GM12875 (cell line): ENCODE results near the gene COPZ1.

Experiments used
- H3K4me3 ChIP-seq: one replicate; pipeline ENCODE4 v1.5.1; 2011; ENCODE audit warnings: low read depth, low read length, control low read depth
- TF ChIP-seq, protein P1 (sequence below): IDR thresholded peaks from 2 replicates; pipeline ENCODE4 v1.5.1; 2011; ENCODE audit warnings: low read depth, mild to moderate bottlenecking, control low read depth, inconsistent platforms, low read length, moderate library complexity, borderline replicate concordance; ENCODE audit not compliant: insufficient read depth

The COPZ1 gene

DNA sequence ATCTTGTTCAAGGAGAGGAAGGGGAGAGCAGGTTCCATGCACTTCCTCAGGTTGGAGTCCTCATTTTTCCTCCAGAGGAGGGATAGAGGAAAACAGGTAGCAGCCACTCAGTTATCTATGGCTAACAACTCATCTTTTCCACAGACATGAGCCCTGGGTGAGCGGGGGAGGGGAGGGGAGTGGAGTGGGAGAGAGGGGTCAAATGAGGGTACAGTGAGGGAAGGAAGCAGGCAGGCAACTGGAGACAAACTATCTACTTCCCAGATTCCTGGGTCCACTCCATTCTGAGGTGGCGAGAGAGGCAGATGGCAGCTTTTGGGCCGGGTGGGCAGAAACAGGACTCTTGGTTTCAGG, 62.2 kb downstream of the COPZ1 start:
- no peak overlapping the region for H3K4me3 ChIP-seq
- TF ChIP-seq, protein P1, sequence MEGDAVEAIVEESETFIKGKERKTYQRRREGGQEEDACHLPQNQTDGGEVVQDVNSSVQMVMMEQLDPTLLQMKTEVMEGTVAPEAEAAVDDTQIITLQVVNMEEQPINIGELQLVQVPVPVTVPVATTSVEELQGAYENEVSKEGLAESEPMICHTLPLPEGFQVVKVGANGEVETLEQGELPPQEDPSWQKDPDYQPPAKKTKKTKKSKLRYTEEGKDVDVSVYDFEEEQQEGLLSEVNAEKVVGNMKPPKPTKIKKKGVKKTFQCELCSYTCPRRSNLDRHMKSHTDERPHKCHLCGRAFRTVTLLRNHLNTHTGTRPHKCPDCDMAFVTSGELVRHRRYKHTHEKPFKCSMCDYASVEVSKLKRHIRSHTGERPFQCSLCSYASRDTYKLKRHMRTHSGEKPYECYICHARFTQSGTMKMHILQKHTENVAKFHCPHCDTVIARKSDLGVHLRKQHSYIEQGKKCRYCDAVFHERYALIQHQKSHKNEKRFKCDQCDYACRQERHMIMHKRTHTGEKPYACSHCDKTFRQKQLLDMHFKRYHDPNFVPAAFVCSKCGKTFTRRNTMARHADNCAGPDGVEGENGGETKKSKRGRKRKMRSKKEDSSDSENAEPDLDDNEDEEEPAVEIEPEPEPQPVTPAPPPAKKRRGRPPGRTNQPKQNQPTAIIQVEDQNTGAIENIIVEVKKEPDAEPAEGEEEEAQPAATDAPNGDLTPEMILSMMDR: no peak

- TF ChIP-seq, protein P1: no peak
- no peak overlapping the region for H3K4me3 ChIP-seq
Observed at GRCh38 chr12:54388237-54389133, 63.6 kb downstream of the COPZ1 start.

- TF ChIP-seq, protein P1: no peak
- H3K4me3 ChIP-seq: no peak overlapping the region
Observed at GRCh38 chr12:54389134-54389508, 64.2 kb downstream of the COPZ1 start.

- H3K4me3 ChIP-seq: no peak overlapping the region
Observed at GRCh38 chr12:54389607-54390175, 64.8 kb downstream of the COPZ1 start.

GRCh38 chr12:54390176-54390667, 65.3 kb downstream of the COPZ1 start:
- peak overlapping the region; percentile 65 for H3K4me3 ChIP-seq
- TF ChIP-seq, protein P1: no peak

More at GRCh38 chr12:54389607-54390175, 64.8 kb downstream of the COPZ1 start:
- TF ChIP-seq, protein P1: no peak

GRCh38 chr12:54390668-54391551, 66.0 kb downstream of the COPZ1 start:
- TF ChIP-seq, protein P1: peak; percentile 41; the same call in 1 of the 2 replicates
- peak overlapping the region; percentile 65 for H3K4me3 ChIP-seq
